ENCODE results near the gene DLEC1.
A peak's percentile ranks its signal among the peaks of the same experiment; 100 is the strongest.

The DLEC1 gene

GRCh38 chr3:38107911-38108648 is 69.1 kb downstream of the DLEC1 start:
- DNase-seq (ENCODE audit: low read depth in 2 of 2): no peak

GRCh38 chr3:38108649-38109579 is 69.9 kb downstream of the DLEC1 start:
- DNase-seq (ENCODE audit: low read depth in 2 of 2): no peak

GRCh38 chr3:38109580-38110313 is 70.7 kb downstream of the DLEC1 start:
- DNase-seq (ENCODE audit: low read depth in 2 of 2): no peak

GRCh38 chr3:38110314-38111050 is 71.5 kb downstream of the DLEC1 start:
- no peak for DNase-seq (ENCODE audit: low read depth in 2 of 2)

GRCh38 chr3:38111201-38111600 is 72.2 kb downstream of the DLEC1 start:
- no peak for DNase-seq (ENCODE audit: low read depth in 2 of 2)

GRCh38 chr3:38111696-38112377 is 72.8 kb downstream of the DLEC1 start:
- no peak for DNase-seq (ENCODE audit: low read depth in 2 of 2)

- no peak for DNase-seq (ENCODE audit: low read depth in 2 of 2)
These were observed 73.4 kb downstream of the DLEC1 start for GRCh38 chr3:38112378-38112761.

GRCh38 chr3:38114052-38114874 is 75.3 kb downstream of the DLEC1 start:
- DNase-seq (ENCODE audit: low read depth in 2 of 2): no peak

- no peak for DNase-seq (ENCODE audit: low read depth in 2 of 2)
These were observed 76.1 kb downstream of the DLEC1 start for GRCh38 chr3:38114875-38115644.

GRCh38 chr3:38115645-38116427 is 76.8 kb downstream of the DLEC1 start:
- DNase-seq (ENCODE audit: low read depth in 2 of 2): no peak

- DNase-seq (ENCODE audit: low read depth in 2 of 2): no peak
These were observed 77.6 kb downstream of the DLEC1 start for GRCh38 chr3:38116471-38117162.

GRCh38 chr3:38117163-38117716 is 78.2 kb downstream of the DLEC1 start:
- no peak for DNase-seq (ENCODE audit: low read depth in 2 of 2)

GRCh38 chr3:38117748-38118420 is 78.9 kb downstream of the DLEC1 start:
- DNase-seq (ENCODE audit: low read depth in 2 of 2): peak; percentile 48 to 69

- DNase-seq (ENCODE audit: low read depth in 2 of 2): no peak
These were observed 79.6 kb downstream of the DLEC1 start for GRCh38 chr3:38118421-38119247.

GRCh38 chr3:38119248-38119544 is 80.2 kb downstream of the DLEC1 start:
- no peak for DNase-seq (ENCODE audit: low read depth in 2 of 2)

All from activated CD4-positive, alpha-beta T cell treated with anti-CD3 and anti-CD28 coated beads for 24 hours (primary cell).